Hepatocyte (in vitro differentiated cells): ENCODE measurements around the gene PLEKHA5.

Experiments used
- EZH2 ChIP-seq: fragments of 200-600 bp; sonication (generic); IDR thresholded peaks from 2 replicates; pipeline ENCODE4 v1.6.1; 2016; ENCODE audit warnings: antibody characterized with exemption, mild to moderate bottlenecking, borderline replicate concordance
- EZH2phosphoT487 ChIP-seq: fragments of 200-600 bp; sonication (generic); IDR thresholded peaks from one replicate; pipeline ENCODE4 v1.6.1; 2018; ENCODE audit warnings: antibody characterized with exemption, mild to moderate bottlenecking, low read depth, moderate library complexity; ENCODE audit not compliant: unreplicated experiment, severe bottlenecking
- TF ChIP-seq, protein P1 (sequence below): fragments of 200-600 bp; sonication (generic); IDR thresholded peaks from 2 replicates; pipeline ENCODE4 v1.5.1; 2016; ENCODE audit warnings: antibody characterized with exemption, mild to moderate bottlenecking; ENCODE audit not compliant: poor library complexity

DNA sequence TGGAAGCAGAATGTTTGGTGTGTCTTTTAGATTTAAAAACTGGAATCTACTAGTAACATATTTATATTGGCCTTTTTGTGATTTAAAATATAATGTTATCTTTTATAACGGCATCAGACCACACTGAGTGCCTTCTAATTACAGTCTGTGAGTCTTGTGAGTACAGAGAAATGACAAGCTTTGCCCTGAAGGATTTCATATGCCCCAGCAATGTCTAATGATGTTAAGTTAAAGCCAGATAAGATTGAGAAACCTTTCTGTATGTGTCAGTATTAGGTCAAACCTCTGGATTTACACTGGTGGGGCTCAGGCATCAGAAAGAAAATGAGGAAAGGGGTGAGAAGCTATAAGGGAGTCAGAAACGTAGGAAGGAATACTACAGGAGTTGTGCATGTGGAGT lies 25.2 kb downstream of the PLEKHA5 start:
- TF ChIP-seq, protein P1, sequence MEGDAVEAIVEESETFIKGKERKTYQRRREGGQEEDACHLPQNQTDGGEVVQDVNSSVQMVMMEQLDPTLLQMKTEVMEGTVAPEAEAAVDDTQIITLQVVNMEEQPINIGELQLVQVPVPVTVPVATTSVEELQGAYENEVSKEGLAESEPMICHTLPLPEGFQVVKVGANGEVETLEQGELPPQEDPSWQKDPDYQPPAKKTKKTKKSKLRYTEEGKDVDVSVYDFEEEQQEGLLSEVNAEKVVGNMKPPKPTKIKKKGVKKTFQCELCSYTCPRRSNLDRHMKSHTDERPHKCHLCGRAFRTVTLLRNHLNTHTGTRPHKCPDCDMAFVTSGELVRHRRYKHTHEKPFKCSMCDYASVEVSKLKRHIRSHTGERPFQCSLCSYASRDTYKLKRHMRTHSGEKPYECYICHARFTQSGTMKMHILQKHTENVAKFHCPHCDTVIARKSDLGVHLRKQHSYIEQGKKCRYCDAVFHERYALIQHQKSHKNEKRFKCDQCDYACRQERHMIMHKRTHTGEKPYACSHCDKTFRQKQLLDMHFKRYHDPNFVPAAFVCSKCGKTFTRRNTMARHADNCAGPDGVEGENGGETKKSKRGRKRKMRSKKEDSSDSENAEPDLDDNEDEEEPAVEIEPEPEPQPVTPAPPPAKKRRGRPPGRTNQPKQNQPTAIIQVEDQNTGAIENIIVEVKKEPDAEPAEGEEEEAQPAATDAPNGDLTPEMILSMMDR: no peak
- TF ChIP-seq EZH2 (no peak), EZH2phosphoT487 (no peak)
